HepG2 (cell line): ENCODE data around the gene RCOR1. TPM values are rescaled to one million over a fixed set of nuclear protein-coding genes. Genes with fewer than 3 reads are reported as not detected.
A peak's percentile ranks its signal among the peaks of the same experiment; 100 is the strongest.

Source experiments
- ATAC-seq: fragments of 200-7000 bp; cut with Tn5 transposase; 3 replicates; pipeline ENCODE4 v1.9.1; 2020; ENCODE audit warnings: mild to moderate bottlenecking, moderate library complexity
- BruUV-seq: library from RNA; stranded (reverse); fragments of 400-500 nt; replicated peaks from 2 replicates; lab custom pipeline; 2021; lab: Mats Ljungman, UMichigan
- CTCF ChIA-PET: fragments of 300-600 bp; formaldehyde crosslinking; extraction: SDS; loops from one replicate; lab custom pipeline; 2021; ENCODE audit warnings: low total read pairs, inconsistent platforms, low intra/inter-chr PET ratio; lab: Yijun Ruan, JAX
- POLR2A ChIA-PET: fragments of 350-600 bp; sonication (Branson Sonifier 250); formaldehyde crosslinking; loops from one replicate; lab custom pipeline; 2020; ENCODE audit warnings: antibody characterized with exemption, inconsistent platforms; lab: Yijun Ruan, JAX
- DNase-seq: peaks from one replicate; pipeline ENCODE4 v3.0.0-alpha.2; 2015; ENCODE audit warnings: low spot score
- FAIRE-seq: peaks from 3 replicates; lab custom pipeline; 2011; peaks lifted over from hg19 to GRCh38; lab: Jason Lieb, UNC
- H2AFZ ChIP-seq: one replicate; pipeline ENCODE4 v1.6.1; 2011; ENCODE audit warnings: low read length, inconsistent platforms
- H3K27ac ChIP-seq: fragments of 300-600 bp; 3 replicates; pipeline ENCODE4 v1.8.0; 2011; ENCODE audit warnings: mixed run types, mild to moderate bottlenecking, mixed read lengths, low read length, inconsistent platforms; ENCODE audit not compliant: insufficient read depth; ENCODE audit errors: extremely low read length
- H3K27me3 ChIP-seq, 2 experiments: fragments of 200-600 bp in 1 of 2; 2 replicates in 1 of 2; 3 replicates in 1 of 2; pipeline versions ENCODE4 v1.6.0 to v1.8.0; 2011; ENCODE audit warnings: low read length in 2 of 2, mild to moderate bottlenecking in 2 of 2, moderate library complexity in 2 of 2, inconsistent platforms in 1 of 2; ENCODE audit not compliant: insufficient read depth in 2 of 2, control insufficient read depth in 1 of 2
- H3K36me3 ChIP-seq, 2 experiments: fragments of 200-600 bp in 1 of 2; replicated peaks in 1 of 2; 2 replicates in 1 of 2; 3 replicates in 1 of 2; pipeline versions ENCODE4 v1.5.1 to v1.8.0; 2011; ENCODE audit warnings: low read length in 2 of 2, inconsistent platforms in 1 of 2; ENCODE audit not compliant: insufficient read depth in 2 of 2, control insufficient read depth in 1 of 2
- H3K4me1 ChIP-seq: 2 replicates; pipeline ENCODE4 v1.5.1; 2012; ENCODE audit warnings: low read length, inconsistent platforms; ENCODE audit not compliant: insufficient read depth
- H3K4me2 ChIP-seq: 2 replicates; pipeline ENCODE4 v1.6.0; 2011; ENCODE audit warnings: low read depth, low read length, inconsistent platforms
- H3K4me3 ChIP-seq, 3 experiments: fragments of 200-600 bp in 1 of 3; sonication (generic), shearing (Covaris generic) in 1 of 3; replicated peaks in 1 of 3; 2 replicates each; pipeline ENCODE4 v1.5.1; 2011 to 2016; ENCODE audit warnings: low read length in 3 of 3, inconsistent platforms in 2 of 3, low read depth in 2 of 3, mild to moderate bottlenecking in 2 of 3, control low read depth in 1 of 3, mixed read lengths in 1 of 3; ENCODE audit not compliant: insufficient read depth in 1 of 3
- H3K79me2 ChIP-seq: one replicate; pipeline ENCODE4 v1.6.1; 2011; ENCODE audit warnings: low read length, inconsistent platforms; ENCODE audit not compliant: insufficient read depth
- H3K9ac ChIP-seq: 2 replicates; pipeline ENCODE4 v1.6.0; 2011; ENCODE audit warnings: mild to moderate bottlenecking, low read depth, low read length, inconsistent platforms; ENCODE audit not compliant: insufficient read depth
- H3K9me3 ChIP-seq: 2 replicates; pipeline ENCODE4 v1.5.1; 2012; ENCODE audit warnings: mild to moderate bottlenecking, low read length
- H4K20me1 ChIP-seq: 2 replicates; pipeline ENCODE4 v1.6.0; 2011; ENCODE audit warnings: inconsistent platforms, mild to moderate bottlenecking, low read length, moderate library complexity; ENCODE audit not compliant: insufficient read depth
- BORCS8-MEF2B ChIP-seq: sonication (generic); formaldehyde crosslinking; IDR thresholded peaks from 2 replicates; pipeline ENCODE4 v1.8.0; 2022; ENCODE audit warnings: mild to moderate bottlenecking, missing genetic modification reagents
- CTCF ChIP-seq: sonication (generic); formaldehyde crosslinking; IDR thresholded peaks from 2 replicates; pipeline ENCODE4 v1.5.0; 2020; ENCODE audit warnings: mild to moderate bottlenecking, missing genetic modification reagents, moderate library complexity
- EZH2 ChIP-seq: conservative IDR thresholded peaks from 2 replicates; pipeline ENCODE4 v1.6.1; 2012; ENCODE audit warnings: mild to moderate bottlenecking, low read depth, low read length, moderate library complexity
- FOSL2 ChIP-seq: sonication (generic); formaldehyde crosslinking; IDR thresholded peaks from 2 replicates; pipeline ENCODE4 v1.4.0; 2020; ENCODE audit warnings: missing genetic modification reagents
- ONECUT2 ChIP-seq: sonication (generic); formaldehyde crosslinking; IDR thresholded peaks from 2 replicates; pipeline ENCODE4 v1.4.0; 2020; ENCODE audit warnings: missing genetic modification reagents
- TFDP1 ChIP-seq: IDR thresholded peaks from 2 replicates; pipeline ENCODE4 v1.6.1; 2016; ENCODE audit warnings: missing compliant biosample characterization, missing genetic modification reagents, borderline replicate concordance
- ZNF446 ChIP-seq: sonication (generic); formaldehyde crosslinking; IDR thresholded peaks from 2 replicates; pipeline ENCODE4 v1.5.0; 2020; ENCODE audit warnings: mild to moderate bottlenecking, missing genetic modification reagents
- ZNF547 ChIP-seq: sonication (generic); formaldehyde crosslinking; IDR thresholded peaks from 2 replicates; pipeline ENCODE4 v1.5.1; 2020; ENCODE audit warnings: mild to moderate bottlenecking, missing genetic modification reagents
- WGBS: methylation state at CpG from one replicate; pipeline ENCODE4 v1.1.6; 2017; ENCODE audit warnings: low lambda C conversion rate; 5-methylcytosine and 5-hydroxymethylcytosine counted together
- in situ Hi-C: cut with HindIII; loops from 2 replicates; pipeline ENCODE4 v1.10.0; 2017; ENCODE audit warnings: low pct_unique_long_range_greater_than_20kb; ENCODE audit not compliant: extremely low pct_ligation_motif_present
- intact Hi-C: fragments of 100-400 bp; cut with micrococcal nuclease; formaldehyde crosslinking; loops from one replicate; pipeline ENCODE4 v1.10.0; 2022; ENCODE audit not compliant: unreplicated experiment
- polyA plus RNA-seq, 8 experiments: library from polyadenylated mRNA; depleted of rRNA in 3 of 8; stranded (reverse) in 7 of 8; unstranded in 1 of 8; fragments of >200 nt; fragmentation: Illumina TruSeq in 4 of 8; extraction: Trizol in 4 of 8; gene quantifications; 2 replicates each; pipeline versions ENCODE4 v1.2.1 to v1.2.3, GENCODE V29; 2011 to 2016; ENCODE audit warnings: low read depth in 4 of 8, missing spikeins in 1 of 8, mixed read lengths in 1 of 8; ENCODE audit not compliant: insufficient read depth in 1 of 8
- total RNA-seq, 5 experiments: library from RNA; depleted of rRNA; stranded (reverse); fragments of >200 nt; fragmentation: Illumina TruSeq; extraction: Trizol; gene quantifications; 2 replicates each; pipeline ENCODE4 v1.2.3, GENCODE V29; 2016; ENCODE audit warnings: low read depth in 1 of 5
- TF ChIP-seq, protein P1 (sequence below): sonication (generic); formaldehyde crosslinking; IDR thresholded peaks from 2 replicates; pipeline ENCODE4 v1.4.0; 2020; ENCODE audit warnings: missing genetic modification reagents

RCOR1 gene
- total and polyA plus RNA-seq, 2 of the 13 experiments (the other 11 are each of a cell fraction or from before 2014, with no cell fraction given) = 10.2 to 11.1 TPM

GRCh38 chr14:102711207-102711606 lies 118.8 kb downstream of the RCOR1 start:
- peaks cover 10 to 61% of the 10 kb centered on the region in 2 experiments for H3K36me3 ChIP-seq
- POLR2A ChIA-PET = no interaction called here

DNA sequence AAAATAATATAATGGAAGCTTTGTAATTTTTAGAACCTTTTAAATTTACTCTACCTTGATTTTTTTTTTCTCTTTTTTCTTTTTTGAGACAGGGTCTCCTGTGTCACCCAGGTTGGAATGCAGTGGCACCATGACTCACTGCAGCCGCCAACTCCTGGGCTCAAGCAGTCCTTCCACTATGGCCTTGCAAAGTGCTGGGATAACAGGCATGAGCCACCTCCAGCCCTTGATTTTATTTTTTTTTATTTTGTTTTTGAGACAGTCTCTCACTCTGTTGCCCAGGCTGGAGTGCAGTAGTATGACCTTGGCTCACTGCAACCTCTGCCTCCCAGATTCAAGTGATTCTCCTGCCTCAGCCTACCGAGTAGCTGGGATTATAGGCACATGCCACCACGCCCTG lies 119.5 kb downstream of the RCOR1 start:
- Histone ChIP-seq H3K4me2 (no peak overlapping the region), H3K27ac (no peak overlapping the region), H3K79me2 (no peaks in the 10 kb centered on the region), H3K4me1 (no peaks in the 10 kb centered on the region), H3K36me3 (peaks cover 10 to 65% of the 10 kb centered on the region in 2 experiments), H3K9me3 (no peaks in the 10 kb centered on the region), H2AFZ (no peak overlapping the region), H3K4me3 (no peak overlapping the region), H3K9ac (no peak overlapping the region), H3K27me3 (no peaks in the 10 kb centered on the region), H4K20me1 (peaks cover 1% of the 10 kb centered on the region; the same call in 1 of the 2 replicates)
- TF ChIP-seq BORCS8-MEF2B (CRISPR knock-in tag) (no peak), EZH2 (no peak), CTCF (CRISPR knock-in tag) (no peak), ZNF547 (no peak), FOSL2 (peak; percentile 28; the same call in 1 of the 2 replicates)
- TF ChIP-seq, protein P1, sequence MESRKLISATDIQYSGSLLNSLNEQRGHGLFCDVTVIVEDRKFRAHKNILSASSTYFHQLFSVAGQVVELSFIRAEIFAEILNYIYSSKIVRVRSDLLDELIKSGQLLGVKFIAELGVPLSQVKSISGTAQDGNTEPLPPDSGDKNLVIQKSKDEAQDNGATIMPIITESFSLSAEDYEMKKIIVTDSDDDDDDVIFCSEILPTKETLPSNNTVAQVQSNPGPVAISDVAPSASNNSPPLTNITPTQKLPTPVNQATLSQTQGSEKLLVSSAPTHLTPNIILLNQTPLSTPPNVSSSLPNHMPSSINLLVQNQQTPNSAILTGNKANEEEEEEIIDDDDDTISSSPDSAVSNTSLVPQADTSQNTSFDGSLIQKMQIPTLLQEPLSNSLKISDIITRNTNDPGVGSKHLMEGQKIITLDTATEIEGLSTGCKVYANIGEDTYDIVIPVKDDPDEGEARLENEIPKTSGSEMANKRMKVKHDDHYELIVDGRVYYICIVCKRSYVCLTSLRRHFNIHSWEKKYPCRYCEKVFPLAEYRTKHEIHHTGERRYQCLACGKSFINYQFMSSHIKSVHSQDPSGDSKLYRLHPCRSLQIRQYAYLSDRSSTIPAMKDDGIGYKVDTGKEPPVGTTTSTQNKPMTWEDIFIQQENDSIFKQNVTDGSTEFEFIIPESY (CRISPR knock-in tag) = 0 out of 2 replicates have a peak, but pooled peaks have one; percentile 42
- in situ Hi-C loops (no loop called here), intact Hi-C loops (no loop called here)
- FAIRE-seq (no peak), ATAC-seq (no peak), DNase-seq (peak; percentile 21)
- WGBS = 92% methylated on average over 3 of the region's 3 CpGs
- no TSS peak for BruUV-seq
- POLR2A ChIA-PET = no interaction called here
- CTCF ChIA-PET = no interaction called here

More at GRCh38 chr14:102711207-102711606, 118.8 kb downstream of the RCOR1 start:
- H3K4me1 ChIP-seq = no peaks in the 10 kb centered on the region
- no peak overlapping the region for H3K4me2 ChIP-seq
- ATAC-seq (no peak), FAIRE-seq (no peak), DNase-seq (no peak)
- no peak overlapping the region for H3K9ac ChIP-seq
- no peaks in the 10 kb centered on the region for H4K20me1 ChIP-seq
- BruUV-seq = TSS peak; percentile 19
- CTCF ChIA-PET = no interaction called here
- no peaks in the 10 kb centered on the region for H3K79me2 ChIP-seq
- no peak overlapping the region for H2AFZ ChIP-seq
- intact Hi-C loops (no loop called here), in situ Hi-C loops (no loop called here)
- H3K27ac ChIP-seq = no peak overlapping the region
- no peak for TF ChIP-seq TFDP1
- no peak for TF ChIP-seq ONECUT2 (CRISPR knock-in tag)
- TF ChIP-seq ZNF446 (CRISPR knock-in tag) = no peak
- H3K9me3 ChIP-seq = no peaks in the 10 kb centered on the region
- WGBS = 97% methylated on average over 5 of the region's 6 CpGs
- no peaks in the 10 kb centered on the region for H3K27me3 ChIP-seq
- H3K4me3 ChIP-seq = no peak overlapping the region
